Measurements from ENCODE around the gene DLX3.
A peak's percentile ranks its signal among the peaks of the same experiment; 100 is the strongest.

- TF ChIP-seq YY1 (IDR thresholded peaks at IDR 0.05; ENCODE audit: low read depth) (no peak), MAX (IDR thresholded peaks at IDR 0.05) (no peak), REST (IDR thresholded peaks at IDR 0.05; ENCODE audit: low read depth) (no peak), FOXM1 (IDR thresholded peaks at IDR 0.05; ENCODE audit: borderline replicate concordance, low read depth) (no peak), TAF1 (IDR thresholded peaks at IDR 0.05; ENCODE audit: low read depth) (no peak), RAD21 (IDR thresholded peaks at IDR 0.05; ENCODE audit: low read depth) (no peak), EGR1 (IDR thresholded peaks at IDR 0.05) (peak; percentile 58; the same call in 1 of the 2 replicates)
Observed at GRCh38 chr17:49944273-49944870, 50.7 kb downstream of the DLX3 start.

All from Ishikawa (cell line).